ENCODE results near the gene AGPAT4.

AGPAT4 gene

GRCh38 chr6:161169035-161169434 is 104.8 kb downstream of the AGPAT4 start:
- H3K9me3 Mint-ChIP-seq = peaks cover 12% of the 10 kb centered on the region
- no peak overlapping the region for H3K4me3 Mint-ChIP-seq
- no peaks in the 10 kb centered on the region for H3K27me3 Mint-ChIP-seq (ENCODE audit: low read depth)
- H3K4me1 Mint-ChIP-seq = peaks cover 29% of the 10 kb centered on the region
- H3K36me3 Mint-ChIP-seq (ENCODE audit: low read depth) = peaks cover 41% of the 10 kb centered on the region
- H3K27ac Mint-ChIP-seq = peak overlapping the region; percentile 43 to 70 (median 53)
- TF ChIP-seq, protein P1, sequence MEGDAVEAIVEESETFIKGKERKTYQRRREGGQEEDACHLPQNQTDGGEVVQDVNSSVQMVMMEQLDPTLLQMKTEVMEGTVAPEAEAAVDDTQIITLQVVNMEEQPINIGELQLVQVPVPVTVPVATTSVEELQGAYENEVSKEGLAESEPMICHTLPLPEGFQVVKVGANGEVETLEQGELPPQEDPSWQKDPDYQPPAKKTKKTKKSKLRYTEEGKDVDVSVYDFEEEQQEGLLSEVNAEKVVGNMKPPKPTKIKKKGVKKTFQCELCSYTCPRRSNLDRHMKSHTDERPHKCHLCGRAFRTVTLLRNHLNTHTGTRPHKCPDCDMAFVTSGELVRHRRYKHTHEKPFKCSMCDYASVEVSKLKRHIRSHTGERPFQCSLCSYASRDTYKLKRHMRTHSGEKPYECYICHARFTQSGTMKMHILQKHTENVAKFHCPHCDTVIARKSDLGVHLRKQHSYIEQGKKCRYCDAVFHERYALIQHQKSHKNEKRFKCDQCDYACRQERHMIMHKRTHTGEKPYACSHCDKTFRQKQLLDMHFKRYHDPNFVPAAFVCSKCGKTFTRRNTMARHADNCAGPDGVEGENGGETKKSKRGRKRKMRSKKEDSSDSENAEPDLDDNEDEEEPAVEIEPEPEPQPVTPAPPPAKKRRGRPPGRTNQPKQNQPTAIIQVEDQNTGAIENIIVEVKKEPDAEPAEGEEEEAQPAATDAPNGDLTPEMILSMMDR (IDR thresholded peaks at IDR 0.05; ENCODE audit: unreplicated experiment in 3 of 3) = no peak

DNA sequence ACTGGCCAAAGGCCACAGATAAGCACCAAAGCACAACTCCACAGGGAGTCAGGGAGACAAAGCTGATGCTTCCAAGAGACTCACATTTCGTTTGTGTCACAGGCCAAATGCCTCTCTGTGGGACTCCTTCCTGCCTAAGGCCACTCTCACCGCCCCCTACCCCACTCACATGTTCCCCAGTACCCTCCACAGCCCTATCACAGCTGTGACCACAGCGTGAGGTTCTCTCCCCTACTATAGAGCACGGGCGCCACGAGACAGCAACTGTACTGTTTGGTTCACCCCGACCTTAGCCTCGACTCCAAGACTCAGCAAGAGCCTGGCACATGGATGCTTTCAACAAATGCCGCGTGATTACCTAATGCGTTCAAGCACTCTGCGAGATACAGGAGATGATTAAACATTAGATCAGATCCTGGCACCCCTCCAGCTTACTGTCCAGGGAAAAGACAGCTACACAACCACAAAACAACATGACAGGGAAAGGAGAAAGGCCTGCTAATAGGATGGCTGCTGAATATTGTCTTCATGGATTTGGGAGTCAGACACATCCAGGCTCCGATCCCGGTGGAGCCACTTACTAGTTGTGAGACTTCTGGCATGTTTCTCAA is 105.5 kb downstream of the AGPAT4 start:
- peak overlapping the region; percentile 43 to 70 (median 53) for H3K27ac Mint-ChIP-seq
- peaks cover 29% of the 10 kb centered on the region for H3K4me1 Mint-ChIP-seq
- peaks cover 42% of the 10 kb centered on the region for H3K36me3 Mint-ChIP-seq (ENCODE audit: low read depth)
- no peak overlapping the region for H3K4me3 Mint-ChIP-seq
- TF ChIP-seq, protein P1 (IDR thresholded peaks at IDR 0.05; ENCODE audit: unreplicated experiment in 3 of 3) = no peak
- H3K9me3 Mint-ChIP-seq = peaks cover 8% of the 10 kb centered on the region
- H3K27me3 Mint-ChIP-seq (ENCODE audit: low read depth) = no peaks in the 10 kb centered on the region

- Mint-ChIP-seq H3K27ac (peak overlapping the region in 1 of 3 experiments; percentile 19), H3K27me3 (ENCODE audit: low read depth) (no peaks in the 10 kb centered on the region), H3K4me1 (peaks cover 29% of the 10 kb centered on the region), H3K36me3 (ENCODE audit: low read depth) (peaks cover 45% of the 10 kb centered on the region), H3K4me3 (no peak overlapping the region), H3K9me3 (no peaks in the 10 kb centered on the region)
- TF ChIP-seq, protein P1 (IDR thresholded peaks at IDR 0.05; ENCODE audit: unreplicated experiment in 3 of 3) = no peak
Observed at GRCh38 chr6:161166677-161167076, 107.2 kb downstream of the AGPAT4 start.

DNA sequence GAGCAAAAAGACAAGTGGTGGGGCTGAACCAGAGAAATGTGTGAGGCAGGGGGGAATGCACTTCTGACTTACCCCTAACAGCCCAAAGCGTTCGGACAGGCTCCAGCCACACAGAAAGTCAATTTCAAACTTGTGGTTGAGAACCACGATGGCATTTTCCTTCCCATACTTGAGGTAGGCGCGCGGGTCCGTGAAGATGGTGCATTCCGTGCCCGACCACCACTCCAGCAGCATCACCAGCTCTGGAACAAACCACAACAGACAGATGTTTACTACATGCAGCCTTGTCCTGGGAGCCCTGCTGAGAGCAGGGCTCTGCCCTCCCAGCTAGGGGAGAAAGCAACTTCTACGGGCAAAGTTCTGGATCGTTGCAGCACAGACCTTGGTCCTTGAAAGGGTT is 107.7 kb downstream of the AGPAT4 start:
- peaks cover 29% of the 10 kb centered on the region for H3K4me1 Mint-ChIP-seq

GRCh38 chr6:161164182-161164625 is 109.7 kb downstream of the AGPAT4 start:
- H3K27me3 Mint-ChIP-seq (ENCODE audit: low read depth) = no peaks in the 10 kb centered on the region
- no peaks in the 10 kb centered on the region for H3K9me3 Mint-ChIP-seq
- TF ChIP-seq, protein P1 (IDR thresholded peaks at IDR 0.05; ENCODE audit: unreplicated experiment in 3 of 3) = no peak
- no peak overlapping the region for H3K27ac Mint-ChIP-seq
- H3K4me1 Mint-ChIP-seq = peaks cover 19% of the 10 kb centered on the region
- H3K4me3 Mint-ChIP-seq = no peak overlapping the region
- peaks cover 47% of the 10 kb centered on the region for H3K36me3 Mint-ChIP-seq (ENCODE audit: low read depth)

More for the DNA sequence above, 107.7 kb downstream of the AGPAT4 start:
- Mint-ChIP-seq H3K4me3 (no peak overlapping the region), H3K36me3 (ENCODE audit: low read depth) (peaks cover 46% of the 10 kb centered on the region), H3K9me3 (no peaks in the 10 kb centered on the region), H3K27ac (no peak overlapping the region), H3K27me3 (ENCODE audit: low read depth) (no peaks in the 10 kb centered on the region)
- TF ChIP-seq, protein P1 (IDR thresholded peaks at IDR 0.05; ENCODE audit: unreplicated experiment in 3 of 3) = no peak
